GM12872 (cell line): Measurements from ENCODE around the gene BMI1.

ENCODE experiments used
- TF ChIP-seq, protein P1 (sequence below): IDR thresholded peaks from 3 replicates; pipeline ENCODE4 v1.5.1; 2011; ENCODE audit warnings: low read depth, mild to moderate bottlenecking, low read length, moderate library complexity; ENCODE audit not compliant: insufficient read depth

Gene BMI1

DNA sequence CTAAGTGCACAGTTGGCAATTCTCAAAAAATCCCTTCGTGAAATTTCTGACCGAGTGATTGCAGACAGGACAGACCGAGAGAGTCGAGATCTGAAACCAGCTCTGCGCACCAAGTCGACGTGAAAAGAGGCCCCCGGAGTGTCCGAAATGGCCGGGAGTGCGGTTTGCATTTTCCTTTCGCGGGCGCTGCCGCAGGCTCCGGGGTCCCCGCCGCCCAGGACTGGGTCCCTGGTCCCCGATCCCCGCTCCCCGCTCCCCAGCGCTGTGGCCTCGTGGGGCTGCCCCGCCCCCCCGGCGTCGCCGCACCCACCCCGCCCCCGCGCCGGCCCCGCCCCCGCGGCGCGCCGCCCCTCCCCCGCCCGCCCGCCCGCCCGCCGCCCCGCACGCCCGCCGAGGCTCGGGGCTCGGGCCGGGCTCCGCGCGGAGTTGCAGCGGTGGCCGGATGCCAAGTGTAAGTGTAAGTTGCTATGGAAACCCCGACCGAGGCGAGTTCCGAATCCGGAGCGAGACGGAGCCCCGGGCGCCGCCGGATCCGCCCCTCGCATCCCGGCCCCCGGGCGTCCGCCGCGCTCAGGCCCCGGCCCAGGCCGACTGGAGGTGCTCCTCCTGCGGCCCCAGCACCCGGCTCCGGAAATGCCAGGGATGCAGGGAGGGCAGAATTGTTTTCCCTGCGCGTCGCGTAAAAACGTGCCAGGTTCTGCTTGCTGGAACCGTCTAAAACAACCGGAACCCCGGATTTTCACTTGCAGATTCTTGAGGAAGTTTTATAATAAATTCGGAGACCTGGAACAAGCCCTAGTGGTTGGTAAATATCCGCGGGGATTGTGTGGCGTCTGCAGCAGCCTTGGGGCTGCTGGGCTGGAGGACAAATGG, 4.6 kb downstream of the BMI1 start:
- TF ChIP-seq, protein P1, sequence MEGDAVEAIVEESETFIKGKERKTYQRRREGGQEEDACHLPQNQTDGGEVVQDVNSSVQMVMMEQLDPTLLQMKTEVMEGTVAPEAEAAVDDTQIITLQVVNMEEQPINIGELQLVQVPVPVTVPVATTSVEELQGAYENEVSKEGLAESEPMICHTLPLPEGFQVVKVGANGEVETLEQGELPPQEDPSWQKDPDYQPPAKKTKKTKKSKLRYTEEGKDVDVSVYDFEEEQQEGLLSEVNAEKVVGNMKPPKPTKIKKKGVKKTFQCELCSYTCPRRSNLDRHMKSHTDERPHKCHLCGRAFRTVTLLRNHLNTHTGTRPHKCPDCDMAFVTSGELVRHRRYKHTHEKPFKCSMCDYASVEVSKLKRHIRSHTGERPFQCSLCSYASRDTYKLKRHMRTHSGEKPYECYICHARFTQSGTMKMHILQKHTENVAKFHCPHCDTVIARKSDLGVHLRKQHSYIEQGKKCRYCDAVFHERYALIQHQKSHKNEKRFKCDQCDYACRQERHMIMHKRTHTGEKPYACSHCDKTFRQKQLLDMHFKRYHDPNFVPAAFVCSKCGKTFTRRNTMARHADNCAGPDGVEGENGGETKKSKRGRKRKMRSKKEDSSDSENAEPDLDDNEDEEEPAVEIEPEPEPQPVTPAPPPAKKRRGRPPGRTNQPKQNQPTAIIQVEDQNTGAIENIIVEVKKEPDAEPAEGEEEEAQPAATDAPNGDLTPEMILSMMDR, result no peak

DNA sequence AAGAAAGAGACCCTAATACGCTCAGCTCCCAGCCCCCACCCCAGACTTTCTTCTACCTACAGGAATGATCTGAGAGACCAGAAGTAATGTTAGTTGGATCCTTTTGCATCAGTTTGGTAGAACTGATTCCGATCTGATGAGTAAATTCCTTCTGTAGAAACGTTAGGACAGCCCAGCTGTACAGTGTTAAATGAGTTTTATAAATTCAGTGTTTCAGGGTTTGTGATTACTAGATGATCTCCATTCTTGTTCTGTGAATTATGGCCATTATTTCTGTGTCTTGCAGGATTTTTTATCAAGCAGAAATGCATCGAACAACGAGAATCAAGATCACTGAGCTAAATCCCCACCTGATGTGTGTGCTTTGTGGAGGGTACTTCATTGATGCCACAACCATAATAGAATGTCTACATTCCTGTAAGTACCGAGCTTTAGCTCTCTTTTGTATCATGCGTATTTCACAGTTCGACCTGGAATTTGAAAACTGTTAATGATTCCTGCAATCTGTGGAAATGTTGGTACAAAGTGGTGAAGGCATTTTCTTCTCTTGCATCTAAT, 5.3 kb downstream of the BMI1 start:
- TF ChIP-seq, protein P1, result no peak

GRCh38 chr10:22329150-22329549, 8.3 kb downstream of the BMI1 start:
- TF ChIP-seq, protein P1, result no peak

DNA sequence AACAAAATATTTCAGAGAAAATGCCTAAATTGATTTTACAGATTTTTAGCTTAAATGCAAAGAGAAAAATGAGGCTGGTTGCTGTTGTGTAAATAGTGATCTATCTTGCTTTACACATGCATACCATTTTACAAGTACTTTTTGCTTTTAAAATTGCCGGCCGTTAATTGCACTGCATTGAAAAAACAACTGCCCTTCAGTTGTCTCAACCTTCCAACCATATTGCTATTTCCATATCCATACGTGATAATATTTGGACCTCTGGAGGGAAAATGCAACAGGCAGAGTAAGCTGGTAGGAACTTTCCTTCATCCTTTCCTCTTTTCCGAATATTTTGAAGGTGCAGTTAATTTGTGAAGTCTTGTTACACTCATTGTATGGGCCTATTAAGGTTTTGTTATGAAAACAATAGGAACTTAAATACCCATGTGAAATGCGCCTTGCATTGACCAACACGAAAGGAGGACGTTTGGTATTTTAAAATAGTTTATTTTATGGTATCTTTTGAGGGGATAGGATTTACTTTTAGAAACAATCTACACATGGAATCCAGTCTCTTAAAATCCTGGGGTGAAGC, 11.3 kb downstream of the BMI1 start:
- TF ChIP-seq, protein P1, result no peak

GRCh38 chr10:22333167-22333974, 12.5 kb downstream of the BMI1 start:
- TF ChIP-seq, protein P1, result no peak

- TF ChIP-seq, protein P1, result no peak
Observed at GRCh38 chr10:22333975-22334282, 13.0 kb downstream of the BMI1 start.
